AG10803 (cell line): ENCODE data around the gene ZW10.

ENCODE experiments used
- DNase-seq: peaks from one replicate; pipeline ENCODE4 v3.0.0; 2010; ENCODE audit warnings: low read depth
- H3K4me3 ChIP-seq: 2 replicates; pipeline ENCODE4 v1.5.1; 2011; ENCODE audit warnings: mild to moderate bottlenecking, low read length, control low read depth
- TF ChIP-seq, protein P1 (sequence below): conservative IDR thresholded peaks from 2 replicates; pipeline ENCODE4 v1.5.1; 2011; ENCODE audit warnings: mild to moderate bottlenecking, low read length, control low read depth, inconsistent platforms

Gene ZW10

DNA sequence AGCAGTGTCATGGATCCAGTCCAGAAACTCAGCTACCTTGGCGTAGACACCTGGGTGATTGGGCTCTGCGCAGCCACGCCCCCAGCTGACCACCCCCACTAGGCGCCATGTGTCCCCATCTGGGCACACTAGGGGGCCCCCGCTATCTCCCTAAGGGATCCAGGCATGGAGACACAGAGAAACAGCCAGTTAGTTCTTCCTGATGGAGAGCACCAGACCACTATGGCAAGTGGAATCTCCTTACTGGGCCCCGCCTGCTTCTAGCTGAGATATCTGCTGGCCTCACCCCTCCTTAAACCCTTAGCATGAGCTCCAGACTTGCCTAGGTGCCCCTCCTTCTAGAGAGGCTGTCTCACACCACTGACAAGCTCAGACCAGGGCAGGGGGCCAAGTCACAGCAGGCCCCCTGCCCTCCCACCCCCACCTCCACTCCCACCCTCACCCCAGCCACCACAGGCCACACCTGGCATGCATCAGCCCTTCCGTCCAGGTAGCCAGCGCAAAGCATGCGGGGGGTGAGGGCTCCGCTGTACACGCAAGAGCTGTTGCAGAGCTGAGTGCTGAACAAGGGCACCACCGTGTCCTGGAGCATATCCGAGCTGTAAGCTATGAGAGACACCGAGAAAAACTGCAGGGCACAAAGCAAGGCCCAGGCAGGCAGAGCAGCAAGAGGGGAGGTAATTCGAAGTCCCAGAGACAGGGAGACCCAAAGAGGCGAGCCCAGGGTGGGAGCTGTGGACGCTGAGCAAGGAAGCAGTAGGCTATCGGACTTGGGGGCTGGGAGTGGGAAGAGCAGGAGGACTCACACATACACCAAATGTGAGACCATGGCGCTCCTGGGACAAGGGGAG, 83.5 kb downstream of the ZW10 start:
- no peak for DNase-seq
- H3K4me3 ChIP-seq: no peak overlapping the region
- TF ChIP-seq, protein P1, sequence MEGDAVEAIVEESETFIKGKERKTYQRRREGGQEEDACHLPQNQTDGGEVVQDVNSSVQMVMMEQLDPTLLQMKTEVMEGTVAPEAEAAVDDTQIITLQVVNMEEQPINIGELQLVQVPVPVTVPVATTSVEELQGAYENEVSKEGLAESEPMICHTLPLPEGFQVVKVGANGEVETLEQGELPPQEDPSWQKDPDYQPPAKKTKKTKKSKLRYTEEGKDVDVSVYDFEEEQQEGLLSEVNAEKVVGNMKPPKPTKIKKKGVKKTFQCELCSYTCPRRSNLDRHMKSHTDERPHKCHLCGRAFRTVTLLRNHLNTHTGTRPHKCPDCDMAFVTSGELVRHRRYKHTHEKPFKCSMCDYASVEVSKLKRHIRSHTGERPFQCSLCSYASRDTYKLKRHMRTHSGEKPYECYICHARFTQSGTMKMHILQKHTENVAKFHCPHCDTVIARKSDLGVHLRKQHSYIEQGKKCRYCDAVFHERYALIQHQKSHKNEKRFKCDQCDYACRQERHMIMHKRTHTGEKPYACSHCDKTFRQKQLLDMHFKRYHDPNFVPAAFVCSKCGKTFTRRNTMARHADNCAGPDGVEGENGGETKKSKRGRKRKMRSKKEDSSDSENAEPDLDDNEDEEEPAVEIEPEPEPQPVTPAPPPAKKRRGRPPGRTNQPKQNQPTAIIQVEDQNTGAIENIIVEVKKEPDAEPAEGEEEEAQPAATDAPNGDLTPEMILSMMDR: no peak

DNA sequence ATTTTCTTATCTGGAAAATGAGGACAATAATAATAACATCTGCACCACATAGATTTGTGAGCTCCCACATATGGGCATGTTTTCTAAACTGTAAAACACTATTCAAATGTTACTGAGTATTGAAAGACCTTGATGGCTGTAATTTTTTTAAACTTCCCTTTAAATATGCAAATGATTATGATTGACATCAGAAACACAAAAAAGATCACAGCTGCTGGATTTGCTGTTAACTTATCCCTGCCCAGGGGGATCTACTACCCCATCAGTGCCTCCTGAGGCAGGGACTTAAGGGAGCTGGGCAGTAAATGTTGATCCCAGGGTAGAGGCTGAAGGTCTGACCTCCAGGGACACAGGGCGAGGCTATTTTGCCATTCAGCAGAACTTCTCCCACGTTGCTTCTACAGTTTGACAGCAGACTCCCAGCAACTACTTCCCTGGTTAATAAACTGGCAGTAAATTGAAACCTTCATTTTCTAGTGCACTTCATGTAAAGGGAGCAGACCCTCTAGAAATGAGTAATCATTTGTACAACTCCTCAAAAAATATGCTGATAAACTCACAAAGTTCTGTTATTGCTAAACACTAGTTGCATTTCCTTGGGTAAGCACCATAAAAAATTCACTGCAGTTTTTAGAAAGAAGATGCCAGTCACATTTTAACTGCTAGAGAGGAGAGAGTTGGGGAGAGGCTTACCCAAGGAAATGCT, 87.7 kb downstream of the ZW10 start:
- TF ChIP-seq, protein P1: no peak
- no peak for DNase-seq
- no peak overlapping the region for H3K4me3 ChIP-seq

DNA sequence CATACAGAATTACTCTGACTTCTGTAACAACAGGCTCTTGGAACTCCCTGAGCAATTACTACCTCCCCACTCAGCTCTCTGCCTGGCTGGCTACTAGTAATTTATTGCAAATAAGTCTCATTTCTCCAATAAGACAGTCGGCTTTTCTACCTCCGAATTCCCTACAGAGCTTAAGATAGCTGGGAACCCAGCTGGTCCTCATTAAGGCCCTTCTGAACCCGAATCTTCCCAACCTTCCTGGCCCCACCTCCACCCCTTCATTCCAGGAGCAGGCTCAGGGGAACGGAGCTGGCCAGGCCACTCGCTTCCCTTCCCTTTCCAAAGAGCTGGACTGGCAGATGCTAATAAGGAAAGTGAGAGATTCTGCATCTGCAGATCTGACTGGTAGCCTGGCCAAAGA, 89.0 kb downstream of the ZW10 start:
- DNase-seq: peak; percentile 52
- H3K4me3 ChIP-seq: no peak overlapping the region
- TF ChIP-seq, protein P1: no peak

DNA sequence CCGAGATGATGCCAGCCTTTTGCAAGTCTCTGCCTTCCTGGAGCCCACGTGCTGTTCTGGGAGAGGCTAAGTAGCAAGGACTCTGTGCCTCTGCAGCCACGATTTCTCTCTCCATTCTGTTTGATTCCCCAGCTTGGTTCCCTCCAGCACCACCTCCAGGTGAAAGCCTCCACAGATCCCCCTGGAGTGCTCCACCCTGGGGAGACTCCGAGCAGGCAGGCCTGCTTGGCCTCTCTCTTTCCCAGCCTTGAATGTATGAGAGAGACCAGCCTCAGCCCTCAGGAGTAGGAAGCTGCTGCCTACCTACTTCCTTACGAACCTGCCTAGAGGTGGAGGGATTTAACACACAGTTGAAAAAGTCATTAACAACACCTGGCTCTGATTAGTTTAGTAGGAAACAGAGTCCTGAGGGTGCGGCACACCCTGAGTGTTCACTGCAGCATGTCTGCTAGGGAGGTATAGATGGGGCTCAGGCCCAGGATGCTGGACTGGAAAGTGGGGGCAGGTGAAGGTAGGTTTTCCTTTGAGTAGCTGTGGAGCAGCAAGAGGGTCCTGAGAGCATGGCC, 89.9 kb downstream of the ZW10 start:
- H3K4me3 ChIP-seq: no peak overlapping the region
- DNase-seq: no peak
- TF ChIP-seq, protein P1: no peak
